GM18858 (cell line): ENCODE results near the gene ZBTB7A.
"Not testable (repeated sequence)": the region's sequence is repeated elsewhere in the genome, so short reads cannot be mapped to it uniquely, and the experiment has no call there.

ENCODE experiments used
- ATAC-seq: cut with Tn5 transposase; IDR thresholded peaks from one replicate; pipeline ENCODE4 v1.9.1; 2021; ENCODE audit not compliant: unreplicated experiment

ZBTB7A gene

DNA sequence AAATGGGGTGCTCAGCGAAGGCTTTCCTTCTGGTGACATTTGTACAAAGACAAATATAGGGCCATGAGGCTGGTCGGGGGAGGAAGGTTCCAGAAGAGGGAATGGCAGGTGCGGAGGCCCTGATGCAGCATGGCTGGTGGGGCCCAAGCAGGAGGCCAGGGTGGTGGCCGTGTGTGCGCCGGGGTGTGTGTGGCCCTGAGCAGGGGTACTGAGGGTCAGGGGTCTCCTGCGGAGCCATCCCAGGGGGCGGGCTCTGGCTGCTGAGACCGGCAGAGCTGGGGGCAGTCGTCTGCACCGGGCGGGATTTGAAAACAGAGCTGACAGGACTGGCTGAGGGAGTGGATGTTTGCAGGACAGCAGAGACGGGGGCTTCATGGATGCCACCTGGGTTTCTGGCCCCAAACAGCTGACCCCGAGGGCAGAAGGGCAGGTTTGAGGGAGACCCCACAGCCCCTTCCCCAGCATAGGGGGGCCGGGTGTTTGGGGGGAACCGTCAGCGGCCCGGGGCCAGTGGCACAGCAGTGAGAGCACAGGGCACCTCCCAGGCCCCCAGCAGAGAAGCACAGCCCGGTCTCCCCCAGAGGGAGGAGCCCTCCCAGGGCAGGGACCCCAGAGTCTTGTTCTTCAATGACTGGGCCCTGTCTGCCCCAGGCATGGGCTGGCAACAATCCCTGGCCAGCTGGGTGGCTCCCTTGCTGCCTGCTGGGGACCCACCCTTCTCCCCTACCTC, 47.8 kb downstream of the ZBTB7A start:
- ATAC-seq: no peak

DNA sequence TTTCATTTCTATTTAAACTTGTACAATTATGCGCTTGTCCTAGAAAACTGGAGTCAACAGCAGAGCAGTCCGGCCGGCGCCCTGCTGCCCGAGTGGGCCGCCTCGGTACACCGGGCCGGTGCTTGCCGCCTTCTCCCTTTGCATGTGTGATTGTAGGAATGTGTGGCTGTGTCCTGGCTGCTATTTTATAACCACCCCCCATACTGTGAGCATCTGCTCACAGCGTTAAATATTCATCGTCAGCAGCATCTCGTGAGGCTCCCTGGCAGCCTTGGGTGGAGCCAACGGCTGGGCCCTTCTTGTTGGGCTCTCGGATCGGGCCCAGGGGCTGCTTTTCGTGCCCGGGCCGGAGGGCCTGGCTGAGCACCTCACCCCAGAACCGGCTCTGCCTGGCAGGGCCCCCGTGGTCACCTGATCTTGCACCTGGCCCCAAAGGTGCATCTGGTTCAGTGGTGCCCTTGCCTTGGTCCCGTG, 48.5 kb downstream of the ZBTB7A start:
- ATAC-seq: no peak

DNA sequence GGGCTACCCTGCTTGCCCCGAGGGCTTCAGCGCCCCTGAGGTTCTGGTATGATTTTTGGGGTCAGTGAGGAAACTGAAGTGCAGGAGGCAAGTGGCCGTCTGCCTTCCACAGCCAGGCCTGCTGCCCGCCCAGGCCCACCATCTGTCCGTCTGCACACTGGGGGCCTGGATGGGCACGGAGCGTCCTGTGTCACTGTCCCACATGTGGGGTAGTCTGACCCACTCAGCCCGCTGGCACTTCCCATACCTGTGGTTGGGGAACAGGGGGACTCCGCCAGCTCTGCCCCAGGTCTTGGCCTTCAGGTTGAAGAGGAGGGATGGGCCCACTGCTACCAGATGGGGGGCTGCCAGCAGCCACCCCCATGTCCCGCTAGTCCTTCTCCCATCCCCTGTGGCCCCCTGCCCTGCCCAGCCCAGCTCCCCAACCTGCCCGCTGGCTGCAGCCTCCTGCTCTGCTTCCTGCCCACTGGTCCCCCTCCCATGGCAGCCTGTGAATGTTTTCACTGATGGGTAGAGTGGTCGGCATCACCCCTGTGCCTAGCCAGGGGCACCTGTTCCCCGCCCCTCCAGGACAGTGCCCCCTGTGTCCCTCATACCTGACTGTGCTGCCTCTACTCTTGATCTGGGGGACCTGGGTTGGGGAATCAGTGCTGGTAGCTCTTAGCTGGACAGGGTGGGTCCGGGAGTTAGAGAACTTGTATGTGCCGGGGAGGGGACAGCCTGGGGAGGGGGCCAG, 49.6 kb downstream of the ZBTB7A start:
- ATAC-seq: no peak

DNA sequence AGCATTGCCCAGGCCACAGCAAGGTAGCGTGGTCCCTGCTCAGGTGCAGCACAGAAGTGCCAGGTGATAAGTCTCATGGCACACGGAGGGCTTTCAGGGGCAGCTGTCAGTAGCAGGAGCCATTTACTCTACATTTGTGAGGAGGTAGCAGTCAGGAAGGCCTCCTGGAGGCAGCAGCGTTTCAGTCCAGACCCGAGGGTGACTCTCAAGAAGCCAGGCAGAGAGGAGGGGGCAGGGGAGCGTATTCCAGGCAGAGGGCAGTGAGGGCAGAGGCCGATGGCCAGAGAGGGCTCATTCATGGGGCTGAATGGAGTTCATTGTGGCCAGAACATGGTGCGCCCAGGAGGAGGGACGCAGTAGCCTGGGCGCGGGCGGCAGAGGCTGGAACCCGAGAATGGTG, 50.2 kb downstream of the ZBTB7A start:
- ATAC-seq: no peak

DNA sequence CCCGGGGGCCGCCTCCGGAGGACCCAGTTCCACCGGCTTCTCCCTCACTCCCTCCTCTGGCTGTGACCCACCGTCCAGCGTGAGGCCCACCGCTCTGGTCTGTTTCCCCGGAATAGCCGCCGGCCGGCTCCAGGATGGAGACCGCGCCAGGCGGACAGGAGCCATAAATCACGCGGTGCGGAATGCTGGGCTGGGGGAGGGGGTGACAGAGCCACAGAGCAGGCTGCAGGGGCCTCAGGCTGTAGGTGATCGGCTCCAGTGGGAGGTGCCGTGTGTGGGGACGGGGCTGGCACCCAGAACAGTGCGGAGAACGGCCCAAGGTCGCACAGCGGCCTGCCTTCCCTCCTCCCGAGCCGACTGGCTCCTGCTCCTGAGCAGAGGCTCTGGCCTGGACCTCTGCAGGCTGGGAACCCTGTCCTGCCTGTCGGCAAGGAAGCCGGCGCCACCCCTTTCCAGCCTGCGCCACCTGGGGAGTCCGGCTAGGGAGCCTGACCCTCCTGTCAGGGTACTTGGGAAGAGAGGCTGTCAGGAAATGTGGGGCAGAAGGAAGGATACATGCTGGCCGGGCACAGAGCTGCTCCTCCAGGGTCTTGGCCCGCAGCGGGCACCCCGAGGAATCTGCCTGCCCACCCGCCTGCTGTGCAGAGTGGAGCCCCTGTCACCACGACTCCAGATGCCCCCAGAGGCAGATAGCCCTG, 50.8 kb downstream of the ZBTB7A start:
- no peak for ATAC-seq

DNA sequence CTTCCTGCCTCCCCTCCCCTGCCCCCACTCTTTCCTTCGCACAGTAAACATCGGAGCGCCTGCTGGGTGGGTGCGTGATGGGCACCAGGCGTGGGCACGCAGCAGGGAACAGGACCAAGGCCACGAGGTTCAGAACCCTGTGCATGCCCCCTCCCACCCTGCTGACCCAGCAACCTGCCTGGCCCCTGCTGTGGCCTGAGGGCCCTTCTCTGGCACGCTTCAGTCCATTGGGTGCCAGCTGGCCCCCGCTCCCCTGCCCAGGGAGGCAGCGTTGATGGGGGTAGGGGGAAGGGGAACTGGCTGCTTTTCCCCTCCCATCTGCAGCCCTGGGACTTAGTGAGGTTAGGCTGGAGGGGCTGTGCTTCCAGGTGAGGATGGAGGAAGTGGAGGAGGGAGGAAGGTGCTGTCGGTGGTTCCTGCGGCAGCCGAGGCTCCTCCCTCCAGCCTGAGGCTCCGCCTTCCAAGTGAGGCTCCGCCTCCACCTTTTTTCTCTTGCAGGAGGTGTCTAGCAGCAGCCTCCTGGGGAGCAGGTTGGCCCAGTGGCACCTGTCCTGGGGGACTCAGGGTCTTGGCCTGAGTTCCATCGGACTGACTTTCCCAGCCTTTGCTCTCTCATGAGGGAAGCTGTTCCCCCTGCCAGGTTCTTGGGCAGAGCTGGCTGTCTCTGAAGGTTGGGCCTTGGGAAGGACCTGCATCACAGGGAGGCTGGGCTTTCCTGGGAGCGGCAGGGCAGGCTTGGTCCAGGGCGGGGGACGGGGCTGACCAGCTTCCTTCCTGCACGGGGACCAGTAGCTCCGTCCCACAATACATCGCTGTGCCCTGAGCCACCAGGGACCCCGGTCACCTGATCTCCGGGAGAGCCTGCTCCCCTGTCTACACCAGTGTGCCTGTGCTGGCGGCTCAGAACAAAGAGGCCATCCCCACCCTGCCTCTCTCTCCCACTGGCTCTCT, 51.9 kb downstream of the ZBTB7A start:
- no peak for ATAC-seq

DNA sequence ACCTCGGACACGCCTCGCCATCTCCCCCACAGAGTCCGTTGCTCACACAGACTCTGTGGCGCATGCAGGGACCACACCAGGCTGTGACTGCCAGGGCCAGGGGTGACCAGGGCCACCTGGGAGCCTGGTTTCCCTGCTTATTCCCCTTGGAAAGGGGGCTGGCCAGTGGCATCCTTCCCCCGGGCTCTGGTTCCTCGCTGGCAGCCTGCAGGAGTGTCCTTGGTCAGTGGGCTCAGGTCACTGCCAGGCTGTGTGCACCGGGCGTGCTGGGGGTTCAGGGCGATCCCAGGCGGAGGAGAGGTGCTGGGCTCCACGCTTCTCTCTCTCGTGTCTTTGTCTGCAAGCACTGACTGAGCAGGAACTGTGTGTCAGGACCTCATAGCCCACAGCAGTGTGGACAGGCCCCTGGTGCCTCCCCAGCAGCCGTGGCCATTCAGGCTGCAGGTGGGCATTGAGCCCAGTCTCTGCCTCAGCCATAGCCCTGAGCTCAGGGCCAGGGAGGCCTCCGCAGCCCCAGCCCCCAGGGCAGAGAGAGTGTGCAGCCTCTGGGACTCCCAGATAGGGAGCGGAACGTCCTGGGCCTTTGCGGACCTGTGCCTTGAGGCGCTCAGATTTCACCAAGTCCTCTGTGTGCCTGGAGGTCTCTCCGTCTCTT, 52.7 kb downstream of the ZBTB7A start:
- no peak for ATAC-seq

DNA sequence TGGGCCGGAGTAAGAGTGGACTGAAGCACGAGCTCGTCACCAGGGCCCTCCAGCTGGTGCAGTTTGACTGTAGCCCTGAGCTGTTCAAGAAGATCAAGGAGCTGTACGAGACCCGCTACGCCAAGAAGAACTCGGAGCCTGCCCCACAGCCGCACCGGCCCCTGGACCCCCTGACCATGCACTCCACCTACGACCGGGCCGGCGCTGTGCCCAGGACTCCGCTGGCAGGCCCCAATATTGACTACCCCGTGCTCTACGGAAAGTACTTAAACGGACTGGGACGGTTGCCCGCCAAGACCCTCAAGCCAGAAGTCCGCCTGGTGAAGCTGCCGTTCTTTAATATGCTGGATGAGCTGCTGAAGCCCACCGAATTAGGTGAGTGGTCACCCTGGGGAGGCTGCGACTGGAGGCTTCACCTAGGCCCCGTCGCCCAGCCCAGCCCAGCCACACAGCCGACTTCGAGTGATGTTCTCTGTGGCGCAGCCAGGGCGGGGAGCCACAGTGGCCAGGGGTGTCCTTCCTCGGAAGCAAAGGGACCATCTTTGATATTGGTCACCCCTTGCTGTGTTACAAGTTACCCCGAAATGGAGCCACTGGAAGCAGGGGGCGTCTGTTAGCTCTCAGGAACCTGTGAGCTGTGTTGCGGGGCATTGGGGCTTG, 53.6 kb downstream of the ZBTB7A start:
- ATAC-seq: no peak

DNA sequence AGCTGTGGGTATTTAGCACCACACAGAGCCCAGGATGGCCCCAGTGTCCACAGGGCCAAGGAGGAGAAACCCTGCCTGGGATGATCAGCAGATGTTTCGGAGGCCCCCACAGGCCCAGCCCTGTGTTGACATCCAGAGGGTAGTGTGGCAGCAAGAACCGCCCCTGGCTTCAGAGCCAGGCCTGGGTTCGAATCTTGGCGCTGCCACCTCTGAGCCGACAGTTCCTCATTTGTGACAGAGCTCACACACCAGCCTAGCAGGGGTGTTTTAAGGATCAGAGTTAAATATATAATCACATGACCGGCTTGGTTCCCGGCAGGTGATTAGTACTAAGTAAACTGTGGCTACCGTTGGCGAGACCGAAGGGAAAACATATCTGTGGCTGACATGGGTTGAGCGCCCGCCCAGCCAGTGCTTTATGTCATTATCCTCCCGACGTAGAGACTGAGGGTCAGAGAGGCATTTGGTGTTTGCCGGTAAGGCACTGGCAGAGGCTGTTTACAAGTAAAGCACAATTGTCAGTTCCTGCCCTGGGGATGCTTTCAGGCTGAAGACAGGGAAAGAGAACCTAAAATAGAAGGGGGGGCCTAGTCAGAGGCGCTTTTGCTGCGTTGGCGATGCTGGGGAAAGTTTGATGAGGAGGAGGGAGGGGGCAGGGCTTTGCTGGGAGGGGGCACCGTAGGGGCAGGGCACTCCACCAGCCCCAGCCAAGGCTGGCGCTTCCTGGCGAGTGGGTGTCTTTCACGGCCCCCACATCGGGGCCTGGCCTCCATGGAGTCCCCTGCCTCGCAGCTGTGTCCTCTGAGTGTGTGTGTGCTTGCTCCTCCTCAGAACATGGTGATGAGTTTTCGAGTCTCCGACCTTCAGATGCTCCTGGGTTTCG, 54.4 kb downstream of the ZBTB7A start:
- ATAC-seq: no peak

DNA sequence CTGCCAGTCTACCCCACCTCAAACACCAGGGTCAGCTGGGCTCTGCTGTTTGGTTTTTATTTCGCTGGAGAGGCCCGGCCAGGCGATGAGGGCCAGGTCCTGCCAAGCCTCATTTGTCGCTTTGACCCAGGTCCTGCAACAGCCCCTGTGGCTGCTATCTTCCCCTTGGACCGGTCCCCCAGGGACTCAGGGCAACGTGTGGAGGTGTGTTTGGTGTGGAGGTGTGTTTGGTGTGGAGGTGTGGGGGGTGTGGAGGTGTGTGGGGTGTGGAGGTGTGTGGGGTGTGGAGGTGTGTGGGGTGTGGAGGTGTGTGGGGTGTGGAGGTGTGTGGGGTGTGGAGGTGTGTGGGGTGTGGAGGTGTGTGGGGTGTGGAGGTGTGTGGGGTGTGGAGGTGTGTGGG, 55.3 kb downstream of the ZBTB7A start:
- ATAC-seq: not testable (repeated sequence)

DNA sequence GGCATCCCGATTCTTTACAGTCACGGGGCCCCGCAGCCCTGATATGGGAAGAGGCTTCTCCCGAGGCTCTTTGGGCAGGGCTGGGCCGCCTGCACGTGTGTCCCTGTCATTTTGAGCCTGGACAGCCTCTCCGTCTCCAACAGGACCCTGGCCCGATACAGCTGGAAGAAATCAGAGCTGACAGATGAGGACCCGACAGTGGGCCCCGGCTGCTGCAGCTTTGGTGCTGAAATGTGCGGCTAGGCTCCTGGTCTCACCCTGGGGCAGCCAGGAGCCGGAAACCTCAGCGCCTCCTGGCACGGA, 55.9 kb downstream of the ZBTB7A start:
- no peak for ATAC-seq

DNA sequence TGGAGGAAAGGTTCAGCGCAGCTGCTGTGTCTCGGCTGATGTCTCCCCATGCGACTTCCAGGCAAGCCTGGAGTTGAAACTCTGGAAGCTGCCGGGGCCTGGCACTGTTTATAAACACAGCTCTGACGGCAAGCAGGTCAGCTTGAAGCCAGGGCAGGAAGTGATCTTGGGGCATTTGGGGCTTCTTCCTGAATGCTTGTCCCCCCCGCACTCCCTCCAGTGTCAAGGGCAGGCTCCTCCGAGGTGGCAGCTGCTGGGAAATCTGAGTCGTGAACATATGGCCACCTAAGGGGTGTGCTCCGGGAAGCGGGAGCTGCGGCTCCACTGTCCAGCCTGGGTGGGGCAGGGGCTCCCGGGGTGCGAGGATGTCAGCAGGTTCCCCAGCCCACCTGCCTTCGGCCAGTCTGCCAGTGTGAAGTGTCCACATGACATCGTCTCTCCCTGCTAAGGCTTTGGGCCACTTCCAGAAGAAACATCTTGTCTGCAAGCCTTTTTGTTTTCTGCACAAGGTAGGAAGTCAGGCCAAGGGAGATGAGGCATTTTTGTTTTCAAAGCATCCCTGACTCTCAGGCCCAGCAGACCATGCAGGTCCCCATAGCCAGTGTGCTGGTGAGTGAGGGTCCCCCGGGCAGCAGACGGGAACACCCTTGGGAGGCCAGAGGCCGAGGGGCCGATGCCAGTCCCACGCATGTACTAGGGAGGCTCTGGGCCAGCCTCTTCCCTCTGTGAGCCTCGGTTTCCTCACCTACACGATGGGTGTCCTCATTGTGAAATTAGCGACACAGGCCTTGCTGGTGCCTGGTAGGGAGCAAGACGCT, 56.5 kb downstream of the ZBTB7A start:
- ATAC-seq: no peak

DNA sequence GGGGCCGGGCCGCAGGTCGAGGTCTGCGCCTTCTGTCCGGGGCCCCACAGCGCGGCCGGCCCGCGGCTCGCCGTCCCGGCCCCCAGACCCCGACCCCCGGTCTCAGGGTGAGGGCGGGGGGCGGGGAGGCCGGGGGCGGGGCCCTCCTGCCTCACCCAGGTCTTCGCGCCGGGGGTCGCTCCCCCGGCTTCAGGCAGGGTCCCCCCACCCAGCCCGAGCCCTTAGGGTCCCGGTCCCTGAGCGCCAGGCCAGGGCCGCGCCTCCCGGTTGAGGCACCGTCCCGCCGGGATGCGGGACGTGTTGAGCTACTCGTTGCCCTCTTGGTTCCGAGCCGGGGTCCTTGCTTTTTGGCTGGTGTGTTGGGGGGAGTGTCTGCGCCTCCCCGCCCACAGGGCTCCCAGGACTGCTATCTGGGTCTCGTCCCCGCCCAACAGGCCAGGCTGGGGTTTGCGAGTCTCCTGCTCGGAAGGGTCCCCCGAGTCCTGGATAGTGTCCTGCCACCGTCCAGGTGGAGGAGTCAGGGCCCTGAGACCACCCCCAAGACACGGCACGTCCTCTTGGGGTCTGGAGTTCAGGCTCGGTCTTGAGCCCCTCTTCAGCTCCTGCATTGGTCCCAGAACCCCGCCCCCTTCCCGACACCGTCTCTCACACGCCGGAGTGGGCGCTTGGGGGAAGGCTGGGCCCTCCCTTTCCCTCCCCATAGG, 58.7 kb downstream of the ZBTB7A start:
- no peak for ATAC-seq

DNA sequence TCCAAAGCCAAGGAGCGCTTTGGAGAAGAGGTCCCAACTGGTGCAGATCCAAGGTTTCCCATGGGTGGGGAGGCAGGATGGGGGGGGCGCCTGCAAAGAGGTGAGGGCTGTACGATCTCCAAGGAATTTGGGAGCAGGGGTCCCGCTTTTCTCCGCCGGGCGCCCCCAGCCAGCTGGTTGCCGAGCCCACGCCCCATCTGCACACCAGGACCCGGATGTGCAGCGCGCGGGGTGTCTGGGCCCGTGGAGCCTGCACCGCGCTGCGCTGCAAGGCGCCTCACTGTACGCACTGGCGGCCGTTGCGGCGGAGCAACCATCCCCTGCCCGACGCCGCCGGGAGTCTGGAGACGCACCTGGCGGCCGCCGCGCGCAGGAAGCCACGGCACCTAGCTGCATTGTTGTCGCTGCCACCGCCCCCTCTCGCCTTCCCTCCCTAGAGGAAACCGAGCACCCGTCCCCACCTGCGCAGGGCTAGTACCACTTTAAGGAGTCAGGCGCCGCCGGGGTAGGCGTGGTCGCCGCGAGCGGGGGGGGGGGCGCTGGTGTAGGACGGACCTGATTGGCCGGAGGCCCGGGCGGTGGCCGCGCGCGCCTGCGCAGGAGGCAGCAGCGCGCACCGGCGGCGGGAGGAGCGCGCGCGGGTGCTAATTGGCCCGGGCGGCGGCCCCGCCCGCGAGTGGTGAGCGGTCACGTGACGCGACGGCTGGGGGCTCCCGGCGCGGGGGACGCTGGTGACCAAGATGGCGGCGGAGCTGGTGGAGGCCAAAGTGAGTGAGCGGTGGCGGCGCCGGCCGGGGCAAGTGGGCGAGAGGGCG, 59.5 kb downstream of the ZBTB7A start, which contains the start of gene PIAS4:
Gene PIAS4, plus strand, starts transcription at position 716 of the 815 bp plus-strand sequence. Its CDS starts 25 bp downstream, at position 741.
- ATAC-seq: peak; percentile 75

DNA sequence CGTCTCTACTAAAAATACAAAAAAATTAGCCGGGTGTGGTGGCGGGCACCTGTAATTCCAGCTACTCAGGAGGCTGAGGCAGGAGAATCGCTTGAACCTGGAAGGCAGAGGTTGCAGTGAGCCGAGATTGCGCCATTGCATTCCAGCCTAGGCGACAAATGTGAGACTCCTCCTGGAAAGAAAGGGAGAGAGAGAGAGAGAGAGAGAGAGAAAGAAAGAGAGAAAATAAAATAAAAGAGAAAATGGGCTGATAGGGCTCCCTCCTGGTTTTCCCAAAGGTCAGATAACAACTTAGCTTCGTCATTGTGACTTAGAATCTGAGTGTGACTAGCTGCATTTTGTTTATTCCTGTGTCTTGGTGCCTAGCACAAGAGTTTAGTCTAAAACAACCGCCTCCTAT, 61.3 kb downstream of the ZBTB7A start:
- ATAC-seq: not testable (repeated sequence)

DNA sequence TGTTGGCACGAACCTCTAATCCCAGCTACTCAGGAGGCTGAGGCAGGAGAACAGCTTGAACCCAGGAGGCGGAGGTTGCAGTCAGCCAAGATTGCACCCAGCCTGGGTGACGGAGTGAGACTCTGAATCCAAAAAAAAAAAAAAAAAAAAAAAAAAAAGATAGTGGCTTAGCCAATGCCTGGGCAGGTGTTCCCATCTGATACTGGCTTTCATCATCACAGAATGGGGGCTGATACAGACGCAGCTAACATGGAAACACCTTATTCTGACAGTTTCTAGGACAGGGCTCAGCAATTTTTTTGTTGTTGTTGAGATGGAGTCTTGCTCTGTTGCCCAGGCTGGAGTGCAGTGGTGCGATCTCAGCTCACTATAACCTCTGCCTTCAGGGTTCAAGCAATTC, 65.9 kb downstream of the ZBTB7A start:
- ATAC-seq: not testable (repeated sequence)
